NB4 (cell line): ENCODE results near the gene CUL5.

Source experiments
- DNase-seq: peaks from one replicate; pipeline ENCODE4 v3.0.0; 2010; ENCODE audit warnings: low read depth
- H3K4me3 ChIP-seq: one replicate; pipeline ENCODE4 v1.5.1; 2011; ENCODE audit warnings: mild to moderate bottlenecking, low read depth, low read length, moderate library complexity
- CTCF ChIP-seq: IDR thresholded peaks from one replicate; pipeline ENCODE4 v1.5.1; 2012; ENCODE audit warnings: low read depth, low read length
- MAX ChIP-seq: IDR thresholded peaks from 2 replicates; pipeline ENCODE4 v1.6.1; 2011; ENCODE audit warnings: low read depth, low read length
- MYC ChIP-seq: IDR thresholded peaks from 2 replicates; pipeline ENCODE4 v1.6.1; 2011; ENCODE audit warnings: low read depth, low read length
- POLR2A ChIP-seq: IDR thresholded peaks from 2 replicates; pipeline ENCODE4 v1.6.1; 2011; ENCODE audit warnings: mild to moderate bottlenecking; ENCODE audit not compliant: insufficient read length; ENCODE audit errors: extremely low read depth

Gene CUL5

GRCh38 chr11:108093128-108093904 is 84.6 kb downstream of the CUL5 start:
- no peak for TF ChIP-seq MAX
- no peak for TF ChIP-seq POLR2A
- no peak for TF ChIP-seq CTCF
- TF ChIP-seq MYC = no peak
- DNase-seq = no peak
- H3K4me3 ChIP-seq = no peak overlapping the region

- H3K4me3 ChIP-seq = no peak overlapping the region
- DNase-seq = no peak
- TF ChIP-seq MAX (no peak), CTCF (no peak), POLR2A (no peak), MYC (no peak)
These were observed 88.5 kb downstream of the CUL5 start for GRCh38 chr11:108097179-108097578.

- DNase-seq = no peak
- no peak for TF ChIP-seq CTCF
- TF ChIP-seq MYC = no peak
- no peak for TF ChIP-seq MAX
- no peak for TF ChIP-seq POLR2A
- H3K4me3 ChIP-seq = no peak overlapping the region
These were observed 92.5 kb downstream of the CUL5 start for GRCh38 chr11:108101090-108101775.

- H3K4me3 ChIP-seq = no peak overlapping the region
- TF ChIP-seq MYC (no peak), CTCF (no peak), POLR2A (no peak), MAX (no peak)
- no peak for DNase-seq
These were observed 102.4 kb downstream of the CUL5 start for GRCh38 chr11:108111126-108111525.

GRCh38 chr11:108112057-108112456 is 103.4 kb downstream of the CUL5 start:
- TF ChIP-seq MAX (no peak), POLR2A (no peak), MYC (no peak), CTCF (no peak)
- DNase-seq = no peak
- no peak overlapping the region for H3K4me3 ChIP-seq
